SU-DHL-6 (cell line): Measurements from ENCODE around the gene RNF144B.

Experiments
- H2AFZ ChIP-seq: fragments of 200-600 bp; sonication (generic); 2 replicates; pipeline ENCODE4 v1.6.1; 2014; ENCODE audit warnings: low read depth, mild to moderate bottlenecking, moderate library complexity, mixed read lengths, antibody characterized with exemption, low read length; ENCODE audit not compliant: severe bottlenecking
- H3F3A ChIP-seq: fragments of 200-600 bp; shearing (Covaris generic); 2 replicates; pipeline ENCODE4 v1.6.0; 2016; ENCODE audit warnings: antibody characterized with exemption, mild to moderate bottlenecking; ENCODE audit not compliant: insufficient read depth
- H3K27ac ChIP-seq: fragments of 200-600 bp; sonication (generic); 2 replicates; pipeline ENCODE4 v1.5.1; 2016; ENCODE audit warnings: low read depth, mild to moderate bottlenecking, low read length, moderate library complexity, mixed read lengths
- H3K27me3 ChIP-seq: fragments of 200-600 bp; sonication (generic), shearing (Covaris generic); 2 replicates; pipeline ENCODE4 v1.6.0; 2014; ENCODE audit warnings: mild to moderate bottlenecking, low read length
- H3K36me3 ChIP-seq: fragments of 200-600 bp; sonication (generic); 2 replicates; pipeline ENCODE4 v1.6.1; 2014; ENCODE audit warnings: mild to moderate bottlenecking, low read length, mixed read lengths
- H3K4me2 ChIP-seq: fragments of 300-600, 200-600 bp; shearing (Covaris generic), sonication (generic); 2 replicates; pipeline ENCODE4 v1.6.0; 2014; ENCODE audit warnings: low read length, low read depth, mild to moderate bottlenecking; ENCODE audit not compliant: poor library complexity, severe bottlenecking
- H3K4me3 ChIP-seq: fragments of 200-600 bp; sonication (generic); 2 replicates; pipeline ENCODE4 v1.5.1; 2014; ENCODE audit warnings: antibody characterized with exemption, low read length, mild to moderate bottlenecking, mixed read lengths; ENCODE audit not compliant: insufficient read depth, poor library complexity, severe bottlenecking
- H3K79me2 ChIP-seq: fragments of 200-600 bp; sonication (generic); 2 replicates; pipeline ENCODE4 v1.6.1; 2014; ENCODE audit warnings: mild to moderate bottlenecking, low read length, moderate library complexity; ENCODE audit not compliant: insufficient read depth
- H3K9ac ChIP-seq: fragments of 200-600 bp; sonication (generic); 2 replicates; pipeline ENCODE4 v1.7.0; 2014; ENCODE audit warnings: mild to moderate bottlenecking, low read length
- H3K9me2 ChIP-seq: fragments of 200-600 bp; sonication (generic); replicated peaks from 2 replicates; pipeline ENCODE4 v1.6.1; 2014; ENCODE audit warnings: low read length; ENCODE audit not compliant: insufficient read depth
- H3K9me3 ChIP-seq: fragments of 200-600 bp; sonication (generic); 2 replicates; pipeline ENCODE4 v1.6.1; 2014; ENCODE audit warnings: low read length, mixed read lengths; ENCODE audit not compliant: insufficient read depth
- H4K20me1 ChIP-seq: fragments of 200-600 bp; sonication (generic); 2 replicates; pipeline ENCODE4 v1.6.1; 2014; ENCODE audit warnings: low read depth, mild to moderate bottlenecking, antibody characterized with exemption, low read length, moderate library complexity, mixed read lengths
- EZH2phosphoT487 ChIP-seq: fragments of 200-600 bp; sonication (generic), shearing (Covaris generic); conservative IDR thresholded peaks from 2 replicates; pipeline ENCODE4 v1.6.1; 2018; ENCODE audit warnings: mild to moderate bottlenecking, antibody characterized with exemption, low read length, moderate library complexity, mixed read lengths
- TF ChIP-seq, protein P1 (sequence below): fragments of 200-600 bp; sonication (generic); IDR thresholded peaks from one replicate; pipeline ENCODE4 v1.5.1; 2017; ENCODE audit warnings: antibody characterized with exemption, mild to moderate bottlenecking, low read length, moderate library complexity; ENCODE audit not compliant: insufficient read depth, poor library complexity, severe bottlenecking

Gene RNF144B

GRCh38 chr6:18463429-18463828, 76.3 kb downstream of the RNF144B start:
- H3K27ac ChIP-seq, result no peak overlapping the region
- H3K9me2 ChIP-seq, result no peaks in the 10 kb centered on the region
- H3K9me3 ChIP-seq, result no peaks in the 10 kb centered on the region
- no peak for TF ChIP-seq EZH2phosphoT487
- TF ChIP-seq, protein P1, sequence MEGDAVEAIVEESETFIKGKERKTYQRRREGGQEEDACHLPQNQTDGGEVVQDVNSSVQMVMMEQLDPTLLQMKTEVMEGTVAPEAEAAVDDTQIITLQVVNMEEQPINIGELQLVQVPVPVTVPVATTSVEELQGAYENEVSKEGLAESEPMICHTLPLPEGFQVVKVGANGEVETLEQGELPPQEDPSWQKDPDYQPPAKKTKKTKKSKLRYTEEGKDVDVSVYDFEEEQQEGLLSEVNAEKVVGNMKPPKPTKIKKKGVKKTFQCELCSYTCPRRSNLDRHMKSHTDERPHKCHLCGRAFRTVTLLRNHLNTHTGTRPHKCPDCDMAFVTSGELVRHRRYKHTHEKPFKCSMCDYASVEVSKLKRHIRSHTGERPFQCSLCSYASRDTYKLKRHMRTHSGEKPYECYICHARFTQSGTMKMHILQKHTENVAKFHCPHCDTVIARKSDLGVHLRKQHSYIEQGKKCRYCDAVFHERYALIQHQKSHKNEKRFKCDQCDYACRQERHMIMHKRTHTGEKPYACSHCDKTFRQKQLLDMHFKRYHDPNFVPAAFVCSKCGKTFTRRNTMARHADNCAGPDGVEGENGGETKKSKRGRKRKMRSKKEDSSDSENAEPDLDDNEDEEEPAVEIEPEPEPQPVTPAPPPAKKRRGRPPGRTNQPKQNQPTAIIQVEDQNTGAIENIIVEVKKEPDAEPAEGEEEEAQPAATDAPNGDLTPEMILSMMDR, result no peak
- no peak overlapping the region for H3K4me3 ChIP-seq
- H3K27me3 ChIP-seq, result no peaks in the 10 kb centered on the region
- H3K4me2 ChIP-seq, result no peak overlapping the region
- no peaks in the 10 kb centered on the region for H4K20me1 ChIP-seq
- no peaks in the 10 kb centered on the region for H3F3A ChIP-seq
- H3K9ac ChIP-seq, result no peak overlapping the region
- no peak overlapping the region for H2AFZ ChIP-seq
- peaks cover 9% of the 10 kb centered on the region; the same call in 1 of the 2 replicates for H3K36me3 ChIP-seq
- H3K79me2 ChIP-seq, result no peaks in the 10 kb centered on the region

DNA sequence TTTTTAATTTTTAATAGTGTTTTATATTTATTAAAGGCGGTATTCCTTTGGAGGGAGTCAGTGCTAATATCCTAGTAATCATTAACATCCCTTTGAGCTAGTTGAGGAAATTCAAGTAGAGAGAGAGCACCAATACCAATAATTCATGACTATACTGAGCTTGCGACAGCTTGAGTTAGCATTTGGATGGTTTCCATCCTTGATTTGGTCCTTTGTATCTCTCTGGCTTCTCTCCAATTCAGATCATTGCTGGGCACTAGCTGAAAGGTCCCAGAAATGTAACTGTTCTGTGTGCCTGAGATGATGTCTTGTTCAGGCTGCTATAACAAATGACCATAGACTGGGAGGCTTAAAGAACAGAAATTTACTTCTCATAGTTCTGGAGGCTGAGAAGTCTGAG, 77.0 kb downstream of the RNF144B start:
- Histone ChIP-seq H3K9me3 (no peaks in the 10 kb centered on the region), H3K4me2 (no peak overlapping the region), H3K4me3 (no peak overlapping the region), H3F3A (no peaks in the 10 kb centered on the region), H3K79me2 (no peaks in the 10 kb centered on the region), H3K9me2 (no peaks in the 10 kb centered on the region), H3K36me3 (peaks cover 9% of the 10 kb centered on the region; the same call in 1 of the 2 replicates), H3K27ac (no peak overlapping the region), H4K20me1 (no peaks in the 10 kb centered on the region), H3K27me3 (no peaks in the 10 kb centered on the region), H3K9ac (no peak overlapping the region), H2AFZ (no peak overlapping the region)
- TF ChIP-seq, protein P1, result no peak
- TF ChIP-seq EZH2phosphoT487, result no peak

DNA sequence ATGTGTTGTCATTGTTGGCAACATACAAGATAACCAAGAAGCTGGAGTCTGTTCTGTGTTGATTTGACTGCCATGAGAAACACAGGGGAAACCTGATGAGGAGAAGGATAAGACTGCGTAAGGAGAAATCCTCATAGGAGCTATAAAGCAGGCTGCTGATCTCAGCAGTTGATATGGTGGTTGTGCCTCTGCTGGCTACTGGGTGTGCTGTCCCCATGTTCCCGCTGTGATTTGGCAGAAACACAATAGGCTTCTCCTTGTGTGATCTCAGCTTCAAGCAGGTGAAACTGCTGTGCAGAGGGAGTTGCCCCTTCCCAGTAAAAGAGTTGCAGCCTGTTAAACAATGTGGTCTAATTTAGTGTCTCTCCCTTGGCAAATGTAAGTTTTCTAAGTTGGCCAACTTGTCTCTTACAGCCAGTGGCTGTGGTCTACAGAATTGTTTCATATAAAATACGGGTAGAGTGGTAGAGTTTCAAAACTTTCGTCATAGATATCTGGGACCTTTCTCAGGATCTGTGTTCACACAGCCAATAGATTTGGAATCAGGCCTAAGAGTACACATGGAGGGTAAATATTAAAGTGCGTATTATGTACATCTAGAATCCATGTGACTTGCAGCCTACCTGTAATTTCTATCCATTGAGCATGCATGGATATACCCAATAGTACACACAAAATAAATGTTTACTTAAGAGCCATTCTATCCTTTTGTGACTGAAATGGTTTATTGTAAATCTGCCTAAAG, 78.4 kb downstream of the RNF144B start:
- Histone ChIP-seq H3K9me3 (no peaks in the 10 kb centered on the region), H3K79me2 (no peaks in the 10 kb centered on the region), H3K9ac (no peak overlapping the region), H3K4me3 (no peak overlapping the region), H3K27me3 (no peaks in the 10 kb centered on the region), H2AFZ (no peak overlapping the region), H3K4me2 (no peak overlapping the region), H3K9me2 (no peaks in the 10 kb centered on the region), H3K36me3 (peaks cover 9% of the 10 kb centered on the region; the same call in 1 of the 2 replicates), H3F3A (no peaks in the 10 kb centered on the region), H4K20me1 (no peaks in the 10 kb centered on the region; the same call in 1 of the 2 replicates), H3K27ac (no peak overlapping the region)
- no peak for TF ChIP-seq EZH2phosphoT487
- TF ChIP-seq, protein P1, result no peak
